ENCODE results near the gene EPHA4. TPM values are rescaled to one million over a fixed set of nuclear protein-coding genes. Genes with fewer than 3 reads are reported as not detected.
"Not testable (repeated sequence)": the region's sequence is repeated elsewhere in the genome, so short reads cannot be mapped to it uniquely, and the experiment has no call there.

Gene EPHA4
- total RNA-seq, 1 donor from 2014 or later: 15.2 TPM

DNA sequence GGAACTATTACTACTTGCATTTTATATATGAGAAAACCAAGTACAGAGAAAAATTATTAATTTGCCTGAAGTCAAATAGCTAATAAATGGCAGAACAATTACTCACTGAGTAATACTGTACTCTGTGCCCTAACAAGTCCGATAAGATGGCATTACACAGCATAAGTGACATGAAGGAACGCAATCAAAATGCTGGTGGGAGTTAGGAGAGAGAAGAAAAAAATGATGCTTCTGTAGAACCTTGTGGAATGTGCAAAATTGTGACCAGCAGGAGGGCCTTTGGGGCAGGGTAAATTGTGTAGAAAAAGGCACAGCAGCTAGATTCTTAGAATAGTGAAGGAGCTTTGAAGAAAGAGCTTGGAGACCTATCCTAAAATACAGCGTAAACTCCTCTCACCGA is 32.9 kb downstream of the EPHA4 start:
- no peak for DNase-seq (ENCODE audit: low spot score)

DNA sequence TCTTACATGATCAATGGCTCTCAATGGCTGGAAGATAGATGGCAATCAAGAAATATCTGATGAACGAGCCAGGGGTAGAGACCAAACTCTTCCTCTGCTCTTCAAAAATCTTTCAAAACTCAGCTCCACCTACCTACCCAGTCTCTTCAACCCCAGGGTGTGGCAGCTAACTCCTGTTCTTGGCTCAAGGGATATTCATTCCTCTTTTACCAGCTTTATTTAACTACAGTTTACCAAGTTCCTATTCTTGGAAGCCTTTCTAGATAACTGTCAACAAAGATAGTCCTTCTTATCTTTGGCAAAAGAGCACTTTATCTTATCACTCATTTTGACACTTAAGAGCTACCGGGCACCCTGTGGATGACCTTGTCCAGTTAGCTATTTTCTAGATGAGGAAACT is 36.3 kb downstream of the EPHA4 start:
- no peak for DNase-seq (ENCODE audit: low spot score)

DNA sequence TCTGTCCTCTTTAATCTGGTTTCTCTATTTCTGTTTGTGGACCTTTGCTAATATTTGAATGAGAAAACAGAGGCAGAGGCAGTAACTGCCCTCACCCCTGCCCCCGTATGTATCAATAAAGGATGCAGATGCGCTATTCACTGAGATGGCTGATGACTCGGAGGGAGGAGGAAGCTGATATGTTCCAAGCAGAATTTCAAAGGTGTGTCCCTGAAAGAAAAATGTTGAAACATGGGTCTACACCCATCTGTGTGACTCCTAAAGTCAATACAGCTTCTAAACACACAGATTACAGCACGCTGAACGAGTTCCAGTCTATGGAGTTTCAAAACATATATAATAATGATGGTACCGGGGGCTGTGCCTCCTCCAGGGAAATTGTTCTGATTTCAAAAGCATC is 38.8 kb downstream of the EPHA4 start:
- no peak for DNase-seq (ENCODE audit: low spot score)

- DNase-seq (ENCODE audit: low spot score): no peak
These were observed 39.5 kb downstream of the EPHA4 start for GRCh38 chr2:221532641-221533040.

- no peak for DNase-seq (ENCODE audit: low spot score)
These were observed 41.5 kb downstream of the EPHA4 start for GRCh38 chr2:221530653-221531037.

GRCh38 chr2:221529943-221530652 is 42.0 kb downstream of the EPHA4 start:
- DNase-seq (ENCODE audit: low spot score): peak; percentile 50

GRCh38 chr2:221529177-221529942 is 42.7 kb downstream of the EPHA4 start:
- DNase-seq (ENCODE audit: low spot score): no peak

DNA sequence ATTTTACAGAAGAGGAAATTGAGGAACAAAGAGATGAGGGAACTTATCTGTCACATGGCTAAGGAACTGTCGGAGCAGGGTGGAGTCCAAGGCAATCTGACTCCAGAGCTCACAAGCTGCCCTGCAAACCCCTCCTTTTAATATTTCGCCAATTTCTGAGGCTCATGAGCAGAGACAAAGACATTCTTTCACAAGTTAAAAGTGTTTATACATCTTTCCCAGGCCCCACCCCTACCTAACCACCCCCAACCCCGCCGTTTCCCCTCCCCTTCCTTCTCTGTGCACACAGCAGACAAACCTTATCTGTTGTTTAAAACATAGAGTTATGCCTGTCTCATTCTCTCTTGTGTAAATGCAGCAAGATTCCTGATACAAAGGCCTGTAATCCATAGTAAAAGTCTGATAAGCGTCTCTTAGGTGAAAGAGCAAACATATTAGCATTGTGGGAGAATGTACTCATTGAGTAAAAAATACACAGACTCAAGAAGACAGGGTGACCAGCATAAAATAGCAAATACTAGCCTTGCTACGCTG is 44.3 kb downstream of the EPHA4 start:
- DNase-seq (ENCODE audit: low spot score): peak; percentile 30

- no peak for DNase-seq (ENCODE audit: low spot score)
These were observed 47.9 kb downstream of the EPHA4 start for GRCh38 chr2:221524158-221524557.

- no peak for DNase-seq (ENCODE audit: low spot score)
These were observed 50.8 kb downstream of the EPHA4 start for GRCh38 chr2:221521233-221521845.

GRCh38 chr2:221518935-221519625 is 53.0 kb downstream of the EPHA4 start:
- DNase-seq (ENCODE audit: low spot score): peak; percentile 46

DNA sequence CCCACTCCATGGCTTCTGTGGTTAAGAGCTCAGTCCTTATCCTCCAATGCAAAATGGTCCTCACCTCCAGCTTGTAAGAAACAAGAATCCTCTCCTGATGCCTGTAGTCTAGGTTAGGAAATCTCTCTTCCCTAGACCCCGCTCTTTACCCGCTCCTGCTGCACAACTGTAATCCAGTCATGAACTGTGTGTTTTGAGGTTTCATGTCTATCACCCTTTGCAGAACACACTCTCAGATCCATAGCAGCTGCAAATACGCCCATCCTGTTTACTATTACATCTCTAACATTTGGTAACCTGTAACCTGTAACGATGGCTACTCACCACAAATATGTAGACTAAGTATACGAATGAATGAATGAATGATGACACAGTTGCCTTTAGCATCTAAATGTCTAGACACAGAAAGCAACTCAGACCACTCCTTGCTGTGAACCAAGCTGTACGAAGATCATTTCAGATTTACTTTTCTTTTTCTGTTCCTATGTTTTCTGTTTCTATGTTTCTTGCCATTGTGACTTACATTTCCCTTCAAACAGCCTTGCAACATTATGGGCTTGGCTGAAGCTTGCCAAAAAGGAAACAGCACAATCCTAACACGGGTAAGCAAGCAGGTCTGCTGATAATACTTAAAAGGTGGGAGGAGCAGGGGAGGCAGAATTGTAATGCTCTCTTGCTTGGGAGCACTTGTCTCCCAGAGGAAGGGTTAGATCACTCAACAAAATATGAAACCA is 53.7 kb downstream of the EPHA4 start:
- peak; percentile 46 for DNase-seq (ENCODE audit: low spot score)

GRCh38 chr2:221517696-221518151 is 54.4 kb downstream of the EPHA4 start:
- DNase-seq (ENCODE audit: low spot score): no peak

- peak; percentile 33 for DNase-seq (ENCODE audit: low spot score)
These were observed 54.9 kb downstream of the EPHA4 start for GRCh38 chr2:221517146-221517695.

DNA sequence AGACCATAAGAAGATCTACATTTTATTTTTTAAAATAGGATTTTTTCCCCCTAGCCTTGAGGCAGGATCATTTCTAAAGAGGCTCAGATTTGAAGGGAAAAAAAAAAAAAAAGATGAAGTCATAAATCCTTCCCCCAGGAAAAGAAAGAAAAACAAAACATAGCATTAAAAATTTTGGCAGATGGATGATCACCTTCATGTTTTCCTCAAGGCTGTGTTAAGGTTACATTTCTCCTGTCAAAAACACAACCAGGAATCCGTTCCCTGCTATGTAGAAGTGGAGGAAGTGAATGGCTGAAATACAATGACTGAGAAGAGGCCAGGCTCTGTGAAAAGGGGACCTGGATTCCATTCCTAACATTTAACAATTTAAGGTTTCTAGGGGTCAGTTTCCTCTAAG is 56.2 kb downstream of the EPHA4 start:
- DNase-seq (ENCODE audit: low spot score): no peak

DNA sequence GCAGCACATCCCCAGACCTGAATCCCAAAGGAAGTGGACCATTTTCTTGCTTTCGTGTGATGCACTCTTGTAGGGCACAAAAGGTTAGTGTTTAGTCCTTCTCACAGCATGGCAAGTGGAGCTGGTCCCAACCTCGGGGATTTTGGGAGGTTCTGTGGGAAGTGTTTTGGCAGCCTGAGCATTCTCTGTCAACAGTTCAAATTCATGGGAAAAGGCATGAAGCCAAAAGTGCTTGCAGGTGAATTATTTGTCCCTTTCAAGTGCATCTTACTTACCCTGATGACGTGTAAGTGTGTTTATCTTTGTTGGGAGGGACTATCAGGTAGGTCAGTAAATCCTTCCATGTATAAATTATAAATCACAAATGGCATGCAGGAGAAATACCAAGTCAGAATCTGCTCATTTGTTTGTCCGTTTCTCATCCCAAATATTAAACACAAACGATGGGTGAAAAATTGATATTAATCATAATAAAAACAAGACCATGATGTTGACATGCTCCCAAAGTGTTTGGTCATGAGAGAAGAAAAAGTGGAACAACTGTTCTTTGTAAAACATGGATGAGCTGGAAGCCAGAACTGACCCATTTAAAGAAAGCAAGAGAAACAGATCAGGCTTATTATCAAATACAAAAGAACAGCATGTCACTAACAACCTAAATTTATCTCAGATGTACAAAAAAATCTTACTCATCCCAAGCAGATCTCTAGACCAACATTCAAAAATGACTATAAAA is 57.6 kb downstream of the EPHA4 start:
- no peak for DNase-seq (ENCODE audit: low spot score)

DNA sequence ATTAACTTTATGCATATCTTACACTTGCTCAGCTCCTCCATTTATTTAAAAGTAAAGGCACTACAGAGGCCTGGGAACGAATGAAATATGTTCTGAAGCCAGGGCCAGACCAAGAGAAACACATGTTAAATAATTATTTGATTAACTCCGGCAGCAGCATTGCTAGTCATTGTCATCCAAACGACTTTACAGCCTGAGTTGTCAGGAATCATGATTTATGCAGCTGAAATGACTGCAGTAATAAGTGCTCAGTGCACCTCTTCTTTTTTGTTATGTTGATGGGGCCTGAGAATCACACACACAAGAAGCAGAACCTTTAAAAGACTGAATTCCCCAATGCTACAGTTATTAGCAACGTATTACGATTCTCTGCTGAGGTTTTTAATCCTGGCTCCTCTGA is 58.9 kb downstream of the EPHA4 start:
- no peak for DNase-seq (ENCODE audit: low spot score)

DNA sequence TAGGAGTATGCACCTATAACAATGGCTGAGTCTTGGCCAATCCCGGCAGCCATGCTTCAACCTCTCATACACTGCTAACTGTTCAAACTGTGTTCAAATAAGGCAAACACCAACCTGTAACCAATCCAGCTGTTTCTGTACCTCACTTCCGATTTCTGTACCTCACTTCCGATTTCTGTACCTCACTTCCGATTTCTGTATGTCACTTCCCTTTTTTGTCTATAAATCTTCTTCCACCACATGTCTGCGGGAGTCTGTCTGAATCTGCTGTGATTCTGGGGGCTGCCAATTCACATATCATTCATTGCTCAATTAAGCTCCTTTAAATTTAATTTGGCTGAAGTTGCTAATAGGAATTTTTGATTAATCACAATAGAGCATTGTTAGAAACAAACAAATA is 60.8 kb downstream of the EPHA4 start:
- not testable (repeated sequence) for DNase-seq (ENCODE audit: low spot score)

GRCh38 chr2:221506469-221506868 is 65.6 kb downstream of the EPHA4 start:
- no peak for DNase-seq (ENCODE audit: low spot score)

GRCh38 chr2:221505605-221506004 is 66.5 kb downstream of the EPHA4 start:
- DNase-seq (ENCODE audit: low spot score): no peak
